Iris pigment epithelial cell (primary cell): ENCODE results near the gene BLM.
A peak's percentile ranks its signal among the peaks of the same experiment; 100 is the strongest.

Experiments
- DNase-seq: peaks from one replicate; pipeline ENCODE4 v3.0.0-alpha.2; 2011; ENCODE audit warnings: low read depth

BLM gene

GRCh38 chr15:90851114-90851513 lies 134.0 kb downstream of the BLM start:
- DNase-seq: no peak

GRCh38 chr15:90851940-90852339 lies 134.8 kb downstream of the BLM start:
- DNase-seq: no peak

GRCh38 chr15:90855139-90855538 lies 138.0 kb downstream of the BLM start:
- no peak for DNase-seq

GRCh38 chr15:90857337-90857736 lies 140.2 kb downstream of the BLM start:
- DNase-seq: no peak

- DNase-seq: no peak
These were observed 140.8 kb downstream of the BLM start for GRCh38 chr15:90857883-90858443.

GRCh38 chr15:90859234-90860131 lies 142.3 kb downstream of the BLM start:
- DNase-seq: no peak

- no peak for DNase-seq
These were observed 143.3 kb downstream of the BLM start for GRCh38 chr15:90860450-90860849.

GRCh38 chr15:90860942-90861675 lies 144.0 kb downstream of the BLM start:
- peak; percentile 43 for DNase-seq

GRCh38 chr15:90862487-90862886 lies 145.3 kb downstream of the BLM start:
- no peak for DNase-seq

GRCh38 chr15:90862964-90863778 lies 146.0 kb downstream of the BLM start:
- no peak for DNase-seq

- no peak for DNase-seq
These were observed 146.8 kb downstream of the BLM start for GRCh38 chr15:90863987-90864386.

GRCh38 chr15:90864507-90864906 lies 147.4 kb downstream of the BLM start:
- DNase-seq: peak; percentile 17

- no peak for DNase-seq
These were observed 148.6 kb downstream of the BLM start for GRCh38 chr15:90865702-90866101.
